Tibial nerve (tissue), 3 donors: ENCODE measurements around the gene CYP24A1.

ENCODE experiments used
- CTCF ChIP-seq, 5 experiments: fragments of 200-600 bp in 3 of 5; fragments of 450-650 bp in 2 of 5; sonication (generic) in 3 of 5; IDR thresholded peaks; one replicate each; pipeline ENCODE4 v1.5.1; 2016 to 2019; ENCODE audit warnings: antibody characterized with exemption in 5 of 5, mild to moderate bottlenecking in 3 of 5, moderate library complexity in 2 of 5
- POLR2A ChIP-seq, 2 donors: fragments of 450-650 bp; IDR thresholded peaks; one replicate each; pipeline ENCODE4 v1.6.1; 2017; ENCODE audit warnings: antibody characterized with exemption in 2 of 2, mild to moderate bottlenecking in 2 of 2, moderate library complexity in 2 of 2

DNA sequence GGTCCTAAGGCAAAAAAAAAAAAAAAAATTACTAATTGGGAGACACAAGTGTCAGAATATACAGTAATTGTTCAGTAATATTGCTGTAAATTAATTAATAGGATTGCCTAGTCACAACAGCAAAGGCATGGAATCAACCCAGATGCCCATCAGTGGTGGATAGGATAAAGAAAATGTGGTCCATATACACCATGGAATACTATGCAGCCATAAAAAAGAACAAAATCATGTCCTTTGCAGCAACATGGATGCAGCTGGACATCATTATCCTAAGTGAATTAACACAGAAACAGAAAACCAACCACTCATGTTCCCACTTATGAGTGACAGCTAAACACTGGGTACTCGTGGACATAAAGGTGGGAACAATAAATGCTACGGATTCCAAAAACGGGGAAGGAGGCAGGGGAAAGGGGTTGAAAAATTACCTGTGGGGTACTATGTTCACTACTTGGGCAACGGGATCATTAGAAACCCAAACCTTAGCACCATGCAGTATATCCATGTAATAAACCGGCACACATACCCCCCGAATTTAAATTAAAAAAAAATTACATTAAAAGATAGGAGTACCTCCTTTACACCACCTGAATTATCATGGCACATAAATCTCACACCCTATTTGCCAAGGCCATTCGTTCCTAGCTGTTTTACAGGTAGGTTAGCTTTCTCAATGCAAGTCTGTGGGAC, 33.4 kb upstream of the CYP24A1 start:
- TF ChIP-seq CTCF (IDR thresholded peaks at IDR 0.05) = no peak
- TF ChIP-seq POLR2A (IDR thresholded peaks at IDR 0.05) = no peak
